Measurements from ENCODE around the gene PROB1.
A peak's percentile ranks its signal among the peaks of the same experiment; 100 is the strongest.
"Not testable (repeated sequence)": the region's sequence is repeated elsewhere in the genome, so short reads cannot be mapped to it uniquely, and the experiment has no call there.

PROB1 gene

GRCh38 chr5:139377226-139377625 lies 17.7 kb downstream of the PROB1 start:
- no peak for DNase-seq

- no peak for DNase-seq
Observed at GRCh38 chr5:139376364-139376763, 18.5 kb downstream of the PROB1 start.

GRCh38 chr5:139374909-139375308 lies 20.0 kb downstream of the PROB1 start:
- DNase-seq = no peak

- DNase-seq = no peak
Observed at GRCh38 chr5:139371482-139372435, 23.1 kb downstream of the PROB1 start.

- no peak for DNase-seq
Observed at GRCh38 chr5:139369181-139369580, 25.7 kb downstream of the PROB1 start.

- DNase-seq = no peak
Observed at GRCh38 chr5:139368613-139369012, 26.3 kb downstream of the PROB1 start.

- DNase-seq = no peak
Observed at GRCh38 chr5:139364466-139364865, 30.4 kb downstream of the PROB1 start.

- DNase-seq = no peak
Observed at GRCh38 chr5:139363937-139364336, 31.0 kb downstream of the PROB1 start.

GRCh38 chr5:139361835-139362429 lies 33.0 kb downstream of the PROB1 start:
- no peak for DNase-seq

GRCh38 chr5:139360384-139360783 lies 34.5 kb downstream of the PROB1 start:
- no peak for DNase-seq

- no peak for DNase-seq
Observed at GRCh38 chr5:139358064-139358463, 36.8 kb downstream of the PROB1 start.

GRCh38 chr5:139355900-139356299 lies 39.0 kb downstream of the PROB1 start:
- DNase-seq = not testable (repeated sequence)

GRCh38 chr5:139354186-139354585 lies 40.7 kb downstream of the PROB1 start:
- DNase-seq = no peak

GRCh38 chr5:139347863-139348262 lies 47.0 kb downstream of the PROB1 start:
- DNase-seq = not testable (repeated sequence)

GRCh38 chr5:139345442-139345841 lies 49.5 kb downstream of the PROB1 start:
- DNase-seq = not testable (repeated sequence)

GRCh38 chr5:139344177-139344576 lies 50.7 kb downstream of the PROB1 start:
- no peak for DNase-seq

GRCh38 chr5:139343476-139343875 lies 51.4 kb downstream of the PROB1 start:
- no peak for DNase-seq

GRCh38 chr5:139342423-139342723 lies 52.5 kb downstream of the PROB1 start:
- no peak for DNase-seq

- peak; percentile 97 for DNase-seq
Observed at GRCh38 chr5:139341689-139342422, 53.0 kb downstream of the PROB1 start, which contains the start of gene PAIP2. PAIP2 (plus strand) TSS chr5:139341854; CDS start chr5:139363785, 21,931 bp downstream.

GRCh38 chr5:139341187-139341688 lies 53.7 kb downstream of the PROB1 start:
- DNase-seq = no peak

Data from stimulated activated CD4-positive, alpha-beta T cell treated with anti-CD3 and anti-CD28 coated beads, Interleukin-4, amount 100 ng/mL, for 24 hours (primary cell).